Activated T-cell treated with anti-CD3 and anti-CD28 coated beads, Interleukin-2, amount 50 U/mL, for 48 hours (primary cell): ENCODE data around the gene ACBD4.

Source experiments
- DNase-seq, 2 experiments: peaks; one replicate each; pipeline ENCODE4 v3.0.0-alpha.2; 2020

ACBD4 gene

GRCh38 chr17:45104907-45105624 is 30.4 kb upstream of the ACBD4 start:
- no peak for DNase-seq

- DNase-seq, result no peak
These were observed 29.4 kb upstream of the ACBD4 start for GRCh38 chr17:45106096-45106495.

GRCh38 chr17:45106582-45106981 is 28.9 kb upstream of the ACBD4 start:
- no peak for DNase-seq

GRCh38 chr17:45107293-45108010 is 28.0 kb upstream of the ACBD4 start:
- DNase-seq, result no peak

GRCh38 chr17:45108051-45108450 is 27.4 kb upstream of the ACBD4 start:
- no peak for DNase-seq

GRCh38 chr17:45108595-45109521 is 26.6 kb upstream of the ACBD4 start:
- no peak for DNase-seq

GRCh38 chr17:45110676-45111611 is 24.5 kb upstream of the ACBD4 start:
- DNase-seq, result no peak

GRCh38 chr17:45111850-45112249 is 23.6 kb upstream of the ACBD4 start:
- no peak for DNase-seq

- DNase-seq, result no peak
These were observed 22.7 kb upstream of the ACBD4 start for GRCh38 chr17:45112559-45113423.

GRCh38 chr17:45113424-45113754 is 22.1 kb upstream of the ACBD4 start:
- DNase-seq, result no peak

GRCh38 chr17:45114117-45114932 is 21.2 kb upstream of the ACBD4 start:
- DNase-seq, result no peak

GRCh38 chr17:45115015-45115625 is 20.4 kb upstream of the ACBD4 start:
- no peak for DNase-seq

- DNase-seq, result no peak
These were observed 19.6 kb upstream of the ACBD4 start for GRCh38 chr17:45115871-45116270.

GRCh38 chr17:45116434-45117016 is 19.0 kb upstream of the ACBD4 start:
- no peak for DNase-seq

- no peak for DNase-seq
These were observed 18.2 kb upstream of the ACBD4 start for GRCh38 chr17:45117334-45117733.

- DNase-seq, result no peak
These were observed 17.4 kb upstream of the ACBD4 start for GRCh38 chr17:45117848-45118646.

GRCh38 chr17:45118691-45119090 is 16.8 kb upstream of the ACBD4 start:
- no peak for DNase-seq

GRCh38 chr17:45119964-45120363 is 15.5 kb upstream of the ACBD4 start:
- DNase-seq, result no peak

- DNase-seq, result no peak
These were observed 14.9 kb upstream of the ACBD4 start for GRCh38 chr17:45120558-45120957.
